ENCODE results near the gene CIAO1.

The CIAO1 gene

DNA sequence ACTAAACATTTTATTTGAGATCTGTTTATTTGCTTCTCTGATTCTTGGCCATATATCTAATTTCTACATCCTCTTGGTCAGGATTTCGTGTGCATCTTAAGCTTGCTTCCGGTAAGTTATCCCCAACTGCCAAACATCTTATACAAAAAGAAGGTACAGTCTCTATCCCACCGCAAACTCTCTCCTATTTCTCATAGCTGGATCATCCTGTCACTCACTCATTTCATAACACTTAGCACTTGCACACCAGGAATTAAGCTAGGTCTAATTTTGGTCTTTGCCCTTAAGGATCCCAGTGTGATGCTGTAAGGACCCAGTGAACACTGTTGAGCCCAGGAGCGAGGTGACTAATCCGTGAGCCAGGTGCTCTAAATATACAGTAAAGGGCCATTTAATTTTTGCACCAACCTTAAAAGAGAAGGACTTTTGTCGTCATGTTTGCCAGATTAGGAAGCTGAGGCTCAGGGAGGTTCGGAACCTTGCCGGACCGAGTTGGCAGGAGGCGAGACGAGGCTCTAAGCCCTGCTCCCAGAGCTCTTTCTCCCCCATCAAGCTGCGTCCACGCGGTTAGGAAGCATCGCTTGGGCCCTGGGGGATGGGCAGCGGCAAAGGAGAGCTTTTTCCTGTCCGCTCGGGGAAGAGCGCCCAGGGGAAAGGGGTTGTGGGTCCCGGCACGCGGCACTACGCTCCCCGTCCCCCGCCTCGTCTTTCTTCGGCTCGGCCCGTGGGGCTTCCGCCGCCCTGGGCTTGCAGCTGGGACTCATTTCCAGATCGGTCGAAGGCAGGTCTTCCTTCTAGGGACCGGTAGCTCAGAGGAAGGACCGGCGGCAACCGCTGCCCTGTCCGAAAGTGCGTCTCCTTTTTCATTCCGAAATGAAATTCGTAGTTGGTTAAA, 55.0 kb downstream of the CIAO1 start:
- ATAC-seq (peak; percentile 44), DNase-seq (ENCODE audit: low spot score in 2 of 2) (peak; percentile 32 to 74)
- H3K36me3 Mint-ChIP-seq = peaks cover 14% of the 10 kb centered on the region
- peak overlapping the region; percentile 71 for H3K27ac Mint-ChIP-seq
- peaks cover 71% of the 10 kb centered on the region for H3K4me1 Mint-ChIP-seq
- no peaks in the 10 kb centered on the region for H3K9me3 Mint-ChIP-seq
- H3K4me3 Mint-ChIP-seq = peak overlapping the region; percentile 78

Measured in stimulated activated effector memory CD8-positive, alpha-beta T cell treated with anti-CD3 and anti-CD28 coated beads, Interleukin-12 subunit alpha, Interleukin-12 subunit beta, amount 100 ng/mL, for 72 hours (primary cell).